ENCODE results near the gene OLFML1.
A peak's percentile ranks its signal among the peaks of the same experiment; 100 is the strongest.
"Not testable (repeated sequence)": the region's sequence is repeated elsewhere in the genome, so short reads cannot be mapped to it uniquely, and the experiment has no call there.

OLFML1 gene

GRCh38 chr11:7512525-7513233, 27.4 kb downstream of the OLFML1 start:
- no peak for DNase-seq (ENCODE audit: low read depth)

DNA sequence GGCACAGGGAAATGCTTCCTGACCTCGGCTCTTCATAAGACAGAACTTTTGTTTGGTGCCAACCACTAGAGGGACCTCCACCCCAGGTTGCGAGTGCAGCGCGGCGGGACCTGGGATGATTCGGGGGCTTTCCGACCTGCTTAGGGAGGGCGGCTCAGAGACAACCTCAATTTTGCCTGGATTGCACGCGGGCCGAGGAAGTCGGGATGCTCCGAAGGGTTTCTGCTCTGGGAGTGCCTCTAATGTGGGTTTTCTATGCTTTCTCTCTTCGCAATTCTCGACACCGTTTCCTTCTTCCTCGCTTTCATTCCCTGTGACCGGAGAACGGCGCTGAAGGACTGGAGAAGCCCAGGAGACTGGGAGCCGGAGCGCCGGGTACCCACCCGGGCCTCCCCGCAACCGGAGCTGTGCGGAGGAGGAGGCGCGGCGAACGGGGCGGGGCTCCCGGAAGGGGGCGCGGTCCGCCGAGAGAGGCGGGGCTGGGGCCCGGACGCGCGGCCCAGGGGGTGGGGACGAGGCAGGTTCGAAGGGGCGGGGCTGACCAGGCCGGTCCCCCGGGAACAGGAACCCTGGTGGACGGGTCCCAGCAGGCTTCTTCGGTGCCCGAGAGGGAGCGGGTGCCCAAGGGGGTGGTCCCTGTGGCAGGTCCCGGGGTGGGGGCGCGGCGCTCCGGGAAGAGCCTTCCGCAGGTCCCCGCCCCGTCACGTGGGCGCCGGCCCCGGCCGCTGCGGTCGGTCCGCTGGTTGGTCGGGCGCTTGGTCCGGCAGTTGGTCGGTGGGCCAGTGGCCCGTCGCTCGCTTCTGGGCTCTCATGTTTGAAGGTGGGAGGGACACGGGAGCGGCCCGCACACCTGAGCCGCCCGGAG, 28.2 kb downstream of the OLFML1 start, which contains the start of gene PPFIBP2:
Gene PPFIBP2 (plus strand): TSS at position 766 of the 865 bp plus-strand sequence. CDS start 35,477 bp downstream, outside the sequence.
- peak; percentile 71 for DNase-seq (ENCODE audit: low read depth)

- DNase-seq (ENCODE audit: low read depth) = no peak
These were observed 28.8 kb downstream of the OLFML1 start for GRCh38 chr11:7514099-7514591.

DNA sequence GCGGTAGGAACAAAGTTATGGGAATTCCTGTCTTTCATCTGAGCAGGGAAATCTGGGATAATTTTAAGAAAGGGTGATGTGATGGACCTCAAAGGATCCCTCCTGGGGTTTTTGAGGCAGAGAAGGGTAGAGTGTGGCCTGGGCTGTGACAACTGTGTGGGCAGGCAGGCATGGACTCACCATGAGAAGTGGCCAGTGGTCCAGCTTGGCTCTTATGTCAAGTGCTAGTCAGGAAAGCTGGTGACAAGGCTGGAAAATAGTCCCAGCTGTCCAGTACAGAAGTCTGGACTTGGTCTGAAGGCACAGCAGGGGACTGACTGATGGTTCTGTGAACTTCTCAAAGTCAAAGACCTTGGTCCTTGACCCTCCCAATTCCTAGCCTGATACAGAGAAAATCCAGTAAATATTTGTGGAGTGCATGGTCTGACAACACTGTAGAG, 30.2 kb downstream of the OLFML1 start:
- no peak for DNase-seq (ENCODE audit: low read depth)

DNA sequence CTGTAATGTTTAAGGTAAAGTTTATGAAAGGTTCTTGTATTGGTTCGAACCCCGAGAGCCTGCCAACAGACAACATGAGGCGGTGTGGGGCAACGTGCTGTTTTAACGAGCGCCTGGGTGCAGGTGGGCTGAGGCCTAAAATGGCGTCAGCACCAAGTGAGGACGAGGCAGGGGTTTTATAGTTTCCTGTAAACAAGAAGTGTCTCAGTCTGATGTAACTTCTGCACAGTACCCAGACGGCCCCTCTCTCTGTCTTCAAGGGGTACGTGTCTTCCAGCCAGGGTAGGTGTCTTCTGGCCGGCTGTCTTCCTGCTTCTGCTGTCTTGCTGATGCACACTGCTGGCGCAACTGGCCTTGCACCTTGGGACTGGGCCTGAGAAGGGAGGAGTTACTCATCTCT, 31.2 kb downstream of the OLFML1 start:
- DNase-seq (ENCODE audit: low read depth) = no peak

DNA sequence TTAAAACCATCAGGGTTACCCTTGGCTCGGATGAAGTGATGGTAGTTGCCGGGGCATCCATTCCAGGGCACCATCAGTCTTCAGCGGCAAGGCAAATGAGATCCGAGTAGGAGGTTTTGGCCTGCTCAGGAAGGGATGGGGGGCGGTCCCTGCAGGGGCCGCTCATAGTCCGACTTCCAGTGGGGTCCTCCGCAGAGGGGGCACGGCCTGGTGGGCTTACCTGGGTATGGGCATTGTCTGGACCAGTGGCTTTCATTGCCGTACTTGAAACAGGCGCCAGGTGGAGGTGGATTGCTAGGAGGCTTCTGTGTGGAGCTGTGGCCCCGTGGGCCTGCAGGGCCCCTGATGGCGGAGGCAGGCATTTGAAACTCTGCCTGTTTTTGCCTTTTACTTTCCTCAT, 32.4 kb downstream of the OLFML1 start:
- not testable (repeated sequence) for DNase-seq (ENCODE audit: low read depth)

DNA sequence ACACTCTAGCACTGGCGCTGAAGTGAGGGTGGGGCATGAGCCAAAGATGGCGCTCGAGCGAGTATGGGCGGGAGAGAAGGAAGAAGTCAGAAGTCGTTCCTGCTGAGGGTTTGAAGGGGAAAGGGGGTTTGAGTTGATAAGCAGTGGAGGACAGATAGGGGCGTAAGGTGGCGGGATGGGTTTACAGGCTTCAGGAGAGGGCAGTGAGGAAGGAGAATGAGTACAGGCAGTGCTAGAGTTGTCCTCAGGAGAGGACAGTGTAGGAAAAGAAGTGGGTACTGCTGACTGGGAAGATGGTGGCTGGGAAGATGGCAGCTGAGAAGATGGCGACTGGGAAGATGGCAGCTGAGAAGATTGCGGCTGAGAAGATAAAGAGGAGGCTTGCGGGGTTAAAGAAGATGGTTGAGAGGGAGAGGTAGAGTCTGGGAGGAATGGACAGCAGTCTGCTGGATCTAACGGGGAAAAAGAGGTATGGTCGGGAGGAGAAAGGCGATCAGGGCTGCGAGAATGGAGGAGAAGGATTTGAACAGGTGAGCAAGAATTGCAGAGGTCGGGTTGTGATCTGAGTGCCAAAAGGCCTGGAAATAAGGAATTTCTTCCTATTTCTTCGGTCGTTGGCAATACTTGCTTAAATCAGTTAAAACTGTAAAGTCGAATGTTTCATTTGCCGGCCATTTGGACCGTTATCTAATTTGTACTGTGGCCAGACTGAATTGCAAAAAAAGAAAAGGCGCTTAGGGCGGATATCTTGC, 33.7 kb downstream of the OLFML1 start:
- no peak for DNase-seq (ENCODE audit: low read depth)

- no peak for DNase-seq (ENCODE audit: low read depth)
These were observed 35.0 kb downstream of the OLFML1 start for GRCh38 chr11:7520011-7520942.

DNA sequence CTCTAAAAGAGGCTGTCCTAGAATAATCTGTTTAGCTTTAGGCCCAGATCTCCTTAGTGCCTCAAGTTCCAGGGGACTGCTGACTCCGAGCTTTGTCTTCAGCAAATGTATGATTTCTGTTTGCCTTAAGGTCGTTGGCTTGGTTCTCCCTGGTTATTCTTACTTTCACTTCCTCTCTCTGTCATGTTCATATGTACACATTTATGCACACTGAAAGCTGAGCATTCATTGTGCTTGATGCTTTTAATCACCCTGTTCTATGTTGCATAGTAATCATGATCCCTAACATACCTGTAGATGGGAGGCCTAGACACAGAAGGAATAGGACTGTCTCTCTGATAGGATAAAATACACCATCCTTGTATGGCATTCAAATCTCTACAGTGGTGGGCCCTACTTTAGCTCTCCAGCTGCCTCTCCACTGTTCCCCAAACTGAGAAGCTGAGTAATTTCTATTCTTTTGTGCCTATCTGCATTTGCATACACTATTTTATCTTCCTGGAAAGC, 35.7 kb downstream of the OLFML1 start:
- DNase-seq (ENCODE audit: low read depth) = no peak

- DNase-seq (ENCODE audit: low read depth) = no peak
These were observed 36.8 kb downstream of the OLFML1 start for GRCh38 chr11:7522121-7522520.

- DNase-seq (ENCODE audit: low read depth) = no peak
These were observed 37.2 kb downstream of the OLFML1 start for GRCh38 chr11:7522546-7522945.

DNA sequence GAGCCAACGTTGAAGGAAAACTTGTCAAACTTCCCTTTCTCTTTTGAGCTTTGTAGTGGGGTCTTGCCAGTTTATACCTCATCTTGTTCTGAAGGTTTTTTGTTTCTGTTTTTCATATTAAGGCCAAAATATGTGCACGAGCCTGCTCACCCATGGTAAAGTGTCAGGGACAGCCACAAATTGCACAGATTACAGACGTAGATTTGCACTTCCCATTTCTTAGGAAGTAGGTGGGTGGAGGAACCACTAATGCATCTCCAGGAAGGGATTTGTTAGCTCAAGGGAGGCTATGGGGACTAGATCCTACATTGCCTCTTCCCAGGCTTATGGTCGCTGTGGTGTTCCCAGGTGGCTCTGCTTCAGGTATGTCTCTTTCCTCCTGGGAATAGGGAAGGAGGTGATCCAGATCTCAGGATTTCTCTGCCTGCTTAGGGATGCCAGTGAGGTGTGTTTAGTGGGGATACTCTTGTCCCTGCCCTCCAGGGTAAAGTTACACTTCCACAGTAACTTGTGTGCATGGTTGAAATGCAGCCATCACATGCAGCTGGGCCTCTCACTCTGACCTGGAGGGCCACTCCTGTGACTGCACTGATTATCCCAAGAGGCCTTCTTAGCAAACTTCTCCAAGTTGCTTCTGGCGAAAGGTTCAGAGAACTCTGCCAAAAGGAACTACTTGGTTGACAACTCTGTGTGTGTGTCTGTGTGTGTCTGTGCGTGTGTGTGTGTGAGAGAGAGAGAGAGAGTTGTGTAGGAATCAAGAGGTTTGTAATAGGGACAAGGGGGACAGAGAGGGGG, 38.3 kb downstream of the OLFML1 start:
- DNase-seq (ENCODE audit: low read depth) = no peak

DNA sequence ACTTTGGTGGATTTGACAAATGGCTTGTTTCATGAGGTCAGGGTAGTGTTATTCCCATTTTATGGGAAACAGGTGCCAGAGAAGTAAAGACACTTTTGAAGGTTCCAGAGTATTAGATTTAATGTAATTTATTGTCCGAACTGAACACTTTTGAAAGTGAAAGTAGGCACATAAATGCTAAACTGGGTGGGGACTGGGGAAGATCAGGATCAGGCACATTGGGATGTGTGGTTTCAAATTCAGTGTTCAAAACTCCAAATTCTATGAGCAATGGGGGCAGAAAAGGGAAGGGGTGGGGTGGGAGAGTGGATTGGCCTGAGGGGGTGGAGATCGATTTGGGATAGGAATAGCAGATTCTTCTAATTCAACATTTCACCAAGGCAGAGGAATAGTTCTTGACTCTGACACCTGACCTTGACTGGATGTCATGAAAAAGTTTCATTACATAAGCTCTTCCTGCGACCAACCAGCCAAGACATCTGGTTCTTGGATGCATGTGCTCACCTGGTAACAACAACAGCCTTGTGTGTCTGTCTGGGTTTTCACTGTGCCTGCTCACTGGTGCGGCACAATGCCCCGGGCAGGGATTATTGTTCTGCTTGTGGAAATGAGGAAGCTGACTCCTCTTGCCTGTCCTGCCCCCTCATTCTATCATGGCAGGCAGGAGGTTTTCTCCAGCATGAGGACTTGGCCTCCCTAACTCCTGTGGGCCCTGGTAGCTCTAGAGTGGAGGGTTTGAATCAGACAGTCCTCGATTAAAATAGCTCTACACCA, 39.3 kb downstream of the OLFML1 start:
- DNase-seq (ENCODE audit: low read depth) = no peak

GRCh38 chr11:7525424-7525823, 40.1 kb downstream of the OLFML1 start:
- no peak for DNase-seq (ENCODE audit: low read depth)

DNA sequence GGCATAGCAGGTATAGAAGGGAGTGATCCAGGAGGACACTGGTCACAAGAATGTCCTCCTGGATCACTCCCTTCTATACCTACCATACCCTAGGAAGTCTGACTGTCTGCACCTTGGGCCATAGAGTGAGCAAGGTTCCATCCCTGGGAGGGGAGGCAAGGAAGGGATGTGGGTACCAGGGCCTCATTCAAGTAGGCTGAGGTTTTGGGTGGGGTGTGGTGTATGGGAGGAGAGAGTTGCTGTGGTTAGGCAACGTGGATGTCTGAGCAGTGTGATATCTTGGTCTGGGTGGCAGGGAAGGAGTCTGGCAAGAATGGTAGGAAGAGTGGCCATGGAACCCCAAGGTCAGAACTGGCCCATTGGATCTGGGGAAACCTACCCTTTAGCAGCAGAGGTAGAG, 41.7 kb downstream of the OLFML1 start:
- no peak for DNase-seq (ENCODE audit: low read depth)

DNA sequence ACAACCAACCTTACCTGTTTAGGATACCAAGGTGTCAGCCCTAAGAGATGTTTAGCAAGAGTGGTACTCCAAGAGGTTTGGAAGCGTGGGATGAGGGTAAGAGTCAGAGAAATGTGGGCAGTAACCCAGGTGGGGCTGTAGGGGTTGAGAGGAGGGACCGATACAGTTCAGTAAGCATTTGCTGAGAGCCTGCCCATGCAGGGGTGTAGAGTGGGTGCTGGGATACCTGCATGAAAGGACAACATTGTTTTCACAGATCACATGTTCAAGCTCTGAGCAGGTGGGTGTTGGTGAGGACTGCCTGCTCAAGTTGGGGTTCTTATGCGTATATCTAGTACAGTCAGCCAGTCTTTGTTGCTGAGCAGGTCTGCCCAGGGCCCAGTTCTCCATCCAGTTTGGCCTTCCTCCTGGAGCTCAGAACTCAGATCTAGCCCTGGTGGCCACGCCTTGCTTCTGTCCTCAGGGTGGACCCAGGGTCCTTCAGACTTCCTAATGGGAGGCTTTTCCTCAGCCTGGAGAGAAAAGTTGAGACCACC, 43.3 kb downstream of the OLFML1 start:
- DNase-seq (ENCODE audit: low read depth) = no peak

GRCh38 chr11:7530013-7530640, 44.8 kb downstream of the OLFML1 start:
- no peak for DNase-seq (ENCODE audit: low read depth)

DNA sequence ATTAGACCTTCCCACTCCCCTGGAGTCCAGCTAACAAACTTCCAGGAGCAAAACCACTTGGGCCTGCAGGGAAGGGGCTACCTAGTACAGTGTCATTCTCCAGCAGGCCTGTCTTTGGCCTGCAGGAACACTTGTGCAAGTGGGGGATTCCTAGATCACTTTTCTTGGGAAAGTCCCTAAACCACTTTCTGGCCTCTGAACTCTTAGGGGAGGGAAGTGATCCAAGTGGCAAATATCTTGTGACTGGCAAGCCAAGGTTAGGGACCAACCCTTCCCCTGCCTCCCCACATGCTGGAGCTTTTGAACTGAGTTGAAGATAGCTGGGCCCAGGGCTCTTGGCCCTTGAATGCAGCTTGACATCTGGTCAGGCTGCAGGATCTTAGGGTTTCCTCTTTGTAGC, 45.7 kb downstream of the OLFML1 start:
- DNase-seq (ENCODE audit: low read depth) = no peak
